ENCODE measurements around the gene ATP2C2.
"Not testable (repeated sequence)": the region's sequence is repeated elsewhere in the genome, so short reads cannot be mapped to it uniquely, and the experiment has no call there.

ATP2C2 gene

GRCh38 chr16:84398701-84399100 lies 30.4 kb downstream of the ATP2C2 start:
- H3K27ac ChIP-seq = no peak overlapping the region
- TF ChIP-seq CTCF (conservative IDR thresholded peaks at IDR 0.05) (no peak), ZFX (IDR thresholded peaks at IDR 0.05) (no peak)

- H3K27ac ChIP-seq = not testable (repeated sequence)
Measured at GRCh38 chr16:84399912-84400311, 31.6 kb downstream of the ATP2C2 start.

GRCh38 chr16:84403435-84403834 lies 35.1 kb downstream of the ATP2C2 start:
- H3K27ac ChIP-seq = not testable (repeated sequence)

- no peak overlapping the region for H3K27ac ChIP-seq
- TF ChIP-seq ZFX (IDR thresholded peaks at IDR 0.05) = no peak
- TF ChIP-seq CTCF (conservative IDR thresholded peaks at IDR 0.05) = no peak
Measured at GRCh38 chr16:84404324-84404723, 36.0 kb downstream of the ATP2C2 start.

- no peak overlapping the region for H3K27ac ChIP-seq
- TF ChIP-seq CTCF (conservative IDR thresholded peaks at IDR 0.05) (no peak), ZFX (IDR thresholded peaks at IDR 0.05) (no peak)
Measured at GRCh38 chr16:84404936-84405639, 36.8 kb downstream of the ATP2C2 start.

- peak overlapping the region; percentile 79 for H3K27ac ChIP-seq
- no peak for TF ChIP-seq ZFX (IDR thresholded peaks at IDR 0.05)
- TF ChIP-seq CTCF (conservative IDR thresholded peaks at IDR 0.05) = no peak
Measured at GRCh38 chr16:84406006-84406963, 37.9 kb downstream of the ATP2C2 start.

GRCh38 chr16:84407588-84408313 lies 39.4 kb downstream of the ATP2C2 start:
- peak overlapping the region; percentile 79 for H3K27ac ChIP-seq
- TF ChIP-seq ZFX (IDR thresholded peaks at IDR 0.05) = no peak
- TF ChIP-seq CTCF (conservative IDR thresholded peaks at IDR 0.05) = no peak

GRCh38 chr16:84408314-84408690 lies 40.0 kb downstream of the ATP2C2 start:
- peak overlapping the region; percentile 79 for H3K27ac ChIP-seq
- TF ChIP-seq ZFX (IDR thresholded peaks at IDR 0.05) = no peak
- TF ChIP-seq CTCF (conservative IDR thresholded peaks at IDR 0.05) = no peak

All from C4-2B (cell line).